ENCODE measurements around the gene NEURL4. TPM values are rescaled to one million over a fixed set of nuclear protein-coding genes. Genes with fewer than 3 reads are reported as not detected.

NEURL4 gene
- total RNA-seq, 1 donor from 2014 or later = 31.9 TPM

DNA sequence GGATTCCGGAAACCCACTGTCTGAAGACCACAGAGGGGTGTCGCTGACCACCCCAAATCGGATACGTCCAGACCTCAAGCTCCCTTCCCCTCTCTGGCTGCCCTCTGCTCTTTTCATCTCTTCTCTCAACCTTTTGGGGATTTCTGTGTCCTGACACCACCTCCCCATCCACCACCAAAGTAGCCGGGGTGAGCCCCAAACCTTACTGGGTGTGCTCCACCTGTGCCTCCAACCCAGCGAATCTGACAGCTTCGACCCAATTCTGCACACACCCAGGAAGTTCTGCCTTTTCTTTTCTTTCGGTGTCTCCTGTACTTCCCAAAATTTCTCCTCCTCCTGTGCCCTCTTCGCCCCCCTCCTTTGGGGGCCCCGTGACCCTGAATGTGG is 23.4 kb upstream of the NEURL4 start:
- TF ChIP-seq, protein P1, sequence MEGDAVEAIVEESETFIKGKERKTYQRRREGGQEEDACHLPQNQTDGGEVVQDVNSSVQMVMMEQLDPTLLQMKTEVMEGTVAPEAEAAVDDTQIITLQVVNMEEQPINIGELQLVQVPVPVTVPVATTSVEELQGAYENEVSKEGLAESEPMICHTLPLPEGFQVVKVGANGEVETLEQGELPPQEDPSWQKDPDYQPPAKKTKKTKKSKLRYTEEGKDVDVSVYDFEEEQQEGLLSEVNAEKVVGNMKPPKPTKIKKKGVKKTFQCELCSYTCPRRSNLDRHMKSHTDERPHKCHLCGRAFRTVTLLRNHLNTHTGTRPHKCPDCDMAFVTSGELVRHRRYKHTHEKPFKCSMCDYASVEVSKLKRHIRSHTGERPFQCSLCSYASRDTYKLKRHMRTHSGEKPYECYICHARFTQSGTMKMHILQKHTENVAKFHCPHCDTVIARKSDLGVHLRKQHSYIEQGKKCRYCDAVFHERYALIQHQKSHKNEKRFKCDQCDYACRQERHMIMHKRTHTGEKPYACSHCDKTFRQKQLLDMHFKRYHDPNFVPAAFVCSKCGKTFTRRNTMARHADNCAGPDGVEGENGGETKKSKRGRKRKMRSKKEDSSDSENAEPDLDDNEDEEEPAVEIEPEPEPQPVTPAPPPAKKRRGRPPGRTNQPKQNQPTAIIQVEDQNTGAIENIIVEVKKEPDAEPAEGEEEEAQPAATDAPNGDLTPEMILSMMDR (IDR thresholded peaks at IDR 0.05; ENCODE audit: borderline replicate concordance) = no peak
- Histone ChIP-seq H3K4me1 (peaks cover 72% of the 10 kb centered on the region), H3K4me3 (peak overlapping the region; percentile 87), H3K9me3 (replicated peaks) (no peaks in the 10 kb centered on the region), H3K27ac (replicated peaks) (peak overlapping the region; percentile 99), H3K36me3 (no peaks in the 10 kb centered on the region), H3K27me3 (ENCODE audit: low read depth) (no peaks in the 10 kb centered on the region)
- intact Hi-C loops (cut with micrococcal nuclease) = no loop called here
- no peak for DNase-seq

DNA sequence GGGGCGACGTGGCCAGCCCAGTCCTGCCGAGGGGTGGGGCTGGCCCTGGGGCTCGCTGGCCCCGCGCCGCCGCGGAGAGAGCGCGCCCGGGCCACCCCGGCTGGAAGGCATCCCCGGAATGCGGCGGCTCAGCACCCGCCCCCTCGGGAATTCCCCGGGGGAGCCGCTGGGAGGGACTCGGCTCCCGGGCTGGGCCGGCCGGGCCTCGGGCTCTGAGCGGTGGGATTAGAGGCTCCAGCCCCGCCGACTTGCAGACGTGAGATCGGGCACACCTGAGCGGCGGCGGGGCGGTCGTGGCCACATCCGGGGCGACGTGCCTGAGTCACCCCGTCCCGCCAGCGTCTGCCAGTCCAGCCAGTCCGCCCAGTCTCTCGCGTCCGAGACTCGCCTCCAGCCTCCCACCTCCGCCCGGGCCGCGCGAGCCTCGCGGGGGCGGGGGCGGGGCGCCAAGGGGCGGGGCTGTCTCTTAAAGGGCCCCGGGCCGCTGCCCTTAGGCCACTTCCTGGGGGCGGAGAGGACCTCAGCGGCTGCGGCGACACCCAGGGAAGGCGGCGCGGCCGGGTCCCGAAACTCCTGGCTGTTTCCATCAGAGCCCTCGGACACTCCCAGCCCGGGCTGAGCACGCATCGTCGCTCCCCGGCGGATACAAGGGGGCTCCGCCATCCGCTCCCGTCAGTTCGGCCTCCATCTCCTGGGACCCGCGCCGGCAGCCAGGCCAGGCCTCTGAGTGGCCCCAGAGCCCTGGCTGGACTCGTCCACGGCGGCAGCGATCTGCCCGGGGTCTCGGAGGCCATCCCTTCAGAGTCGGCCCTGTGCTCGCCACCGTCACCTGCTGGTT is 22.7 kb upstream of the NEURL4 start, which contains the start of gene KCTD11:
KCTD11 (plus strand) TSS at position 498 of the 838 bp plus-strand sequence.
- no peaks in the 10 kb centered on the region for H3K9me3 ChIP-seq (replicated peaks)
- H3K4me1 ChIP-seq = peaks cover 72% of the 10 kb centered on the region
- H3K27ac ChIP-seq (replicated peaks) = peak within 1 kb of the TSS; percentile 99
- intact Hi-C loops (cut with micrococcal nuclease) = no loop called here
- DNase-seq = peak; percentile 94
- no peaks in the 10 kb centered on the region for H3K27me3 ChIP-seq (ENCODE audit: low read depth)
- TF ChIP-seq, protein P1 (IDR thresholded peaks at IDR 0.05; ENCODE audit: borderline replicate concordance) = peak; percentile 70
- H3K4me3 ChIP-seq = peak within 1 kb of the TSS; percentile 87
- no peaks in the 10 kb centered on the region for H3K36me3 ChIP-seq

DNA sequence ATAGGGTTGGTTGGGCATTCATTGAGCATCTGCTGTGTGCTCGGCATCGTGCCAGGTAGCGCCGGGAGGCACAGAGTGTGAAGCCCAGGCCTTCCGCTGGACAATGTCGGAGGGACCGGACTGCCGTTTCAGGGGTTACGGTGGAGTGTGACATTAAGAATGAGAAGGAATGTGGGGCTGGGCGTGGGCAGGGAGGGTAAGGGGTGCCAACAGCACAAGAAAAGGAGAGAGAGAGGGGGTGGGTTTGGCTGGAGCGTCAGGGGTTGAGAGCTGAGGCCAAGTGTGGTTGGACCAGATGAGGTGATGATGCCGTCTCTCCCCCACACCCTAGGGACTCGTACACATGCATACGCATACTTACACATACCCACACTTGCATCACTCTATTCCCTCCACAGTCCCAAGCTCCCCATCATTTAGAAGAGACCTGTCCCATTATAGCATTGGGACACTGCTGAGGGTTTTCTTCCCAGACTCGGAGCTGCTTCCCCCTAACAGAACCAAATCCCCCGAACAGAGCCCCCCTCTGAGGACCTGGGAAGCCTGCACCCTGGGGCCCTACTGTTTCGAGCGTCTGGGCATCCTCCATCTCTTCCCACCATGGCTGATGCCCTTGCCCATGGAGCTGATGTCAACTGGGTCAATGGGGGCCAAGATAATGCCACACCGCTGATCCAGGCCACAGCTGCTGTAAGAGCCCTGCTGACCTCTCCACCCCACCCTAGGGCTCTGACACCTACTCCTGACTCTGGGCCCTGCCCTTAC is 19.5 kb upstream of the NEURL4 start:
- intact Hi-C loops (cut with micrococcal nuclease) = loop anchor here (10.0 kb wide), 1 partner anchor 74 kb away; no protein-coding TSS in a partner anchor
- Histone ChIP-seq H3K27ac (replicated peaks) (peak overlapping the region; percentile 99), H3K4me1 (peaks cover 49% of the 10 kb centered on the region), H3K4me3 (no peak overlapping the region), H3K27me3 (ENCODE audit: low read depth) (no peaks in the 10 kb centered on the region), H3K36me3 (no peaks in the 10 kb centered on the region), H3K9me3 (replicated peaks) (no peaks in the 10 kb centered on the region)
- DNase-seq = no peak
- TF ChIP-seq, protein P1 (IDR thresholded peaks at IDR 0.05; ENCODE audit: borderline replicate concordance) = no peak

DNA sequence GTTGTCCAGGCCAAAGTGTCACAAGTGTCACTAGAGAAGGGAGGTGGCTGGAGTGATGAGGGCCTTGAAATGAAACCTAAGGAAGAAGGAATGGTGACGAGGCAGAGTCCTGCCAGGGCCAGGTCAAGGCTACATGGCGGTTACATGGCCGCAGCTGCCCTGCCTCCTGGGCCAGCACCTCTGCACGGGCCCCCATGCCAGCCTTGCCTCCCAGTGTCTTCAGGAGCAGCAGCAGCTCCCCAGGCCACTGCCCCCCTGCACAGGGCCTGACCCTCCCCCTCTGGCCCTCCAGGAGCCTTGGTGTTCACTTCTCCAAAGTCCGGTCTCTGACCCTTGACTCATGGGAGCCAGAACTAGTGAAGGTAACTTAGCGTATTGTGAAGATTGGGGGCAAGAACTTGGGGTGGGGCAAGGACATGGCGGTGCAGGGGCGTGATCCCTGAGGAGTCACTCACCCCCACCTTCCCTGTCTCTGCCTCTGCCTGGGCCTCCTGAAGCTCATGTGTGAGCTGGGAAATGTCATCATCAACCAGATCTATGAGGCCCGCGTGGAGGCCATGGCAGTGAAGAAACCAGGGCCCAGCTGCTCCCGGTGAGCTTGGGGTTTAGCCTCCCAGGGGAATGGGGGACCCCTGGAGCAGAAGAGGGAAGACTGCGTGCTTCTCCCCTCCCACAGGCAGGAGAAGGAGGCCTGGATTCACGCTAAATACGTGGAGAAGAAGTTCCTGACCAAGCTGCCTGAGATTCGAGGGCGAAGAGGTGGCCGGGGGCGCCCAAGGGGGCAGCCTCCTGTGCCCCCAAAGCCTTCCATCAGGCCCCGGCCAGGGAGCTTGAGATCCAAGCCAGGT is 18.7 kb upstream of the NEURL4 start:
- no peaks in the 10 kb centered on the region for H3K27me3 ChIP-seq (ENCODE audit: low read depth)
- H3K4me3 ChIP-seq = no peak overlapping the region
- no peak for DNase-seq
- intact Hi-C loops (cut with micrococcal nuclease) = loop anchor here (10.0 kb wide), 1 partner anchor 73 kb away; no protein-coding TSS in a partner anchor
- no peaks in the 10 kb centered on the region for H3K36me3 ChIP-seq
- H3K27ac ChIP-seq (replicated peaks) = no peak overlapping the region
- TF ChIP-seq, protein P1 (IDR thresholded peaks at IDR 0.05; ENCODE audit: borderline replicate concordance) = no peak
- no peaks in the 10 kb centered on the region for H3K9me3 ChIP-seq (replicated peaks)
- H3K4me1 ChIP-seq = peaks cover 41% of the 10 kb centered on the region
